GM21717 (cell line): ENCODE results near the gene RASGRP4.
"Not testable (repeated sequence)": the region's sequence is repeated elsewhere in the genome, so short reads cannot be mapped to it uniquely, and the experiment has no call there.

Experiments used
- ATAC-seq: cut with Tn5 transposase; IDR thresholded peaks from one replicate; pipeline ENCODE4 v1.9.1; 2021; ENCODE audit warnings: mild to moderate bottlenecking, moderate library complexity; ENCODE audit not compliant: unreplicated experiment

RASGRP4 gene, protein sequence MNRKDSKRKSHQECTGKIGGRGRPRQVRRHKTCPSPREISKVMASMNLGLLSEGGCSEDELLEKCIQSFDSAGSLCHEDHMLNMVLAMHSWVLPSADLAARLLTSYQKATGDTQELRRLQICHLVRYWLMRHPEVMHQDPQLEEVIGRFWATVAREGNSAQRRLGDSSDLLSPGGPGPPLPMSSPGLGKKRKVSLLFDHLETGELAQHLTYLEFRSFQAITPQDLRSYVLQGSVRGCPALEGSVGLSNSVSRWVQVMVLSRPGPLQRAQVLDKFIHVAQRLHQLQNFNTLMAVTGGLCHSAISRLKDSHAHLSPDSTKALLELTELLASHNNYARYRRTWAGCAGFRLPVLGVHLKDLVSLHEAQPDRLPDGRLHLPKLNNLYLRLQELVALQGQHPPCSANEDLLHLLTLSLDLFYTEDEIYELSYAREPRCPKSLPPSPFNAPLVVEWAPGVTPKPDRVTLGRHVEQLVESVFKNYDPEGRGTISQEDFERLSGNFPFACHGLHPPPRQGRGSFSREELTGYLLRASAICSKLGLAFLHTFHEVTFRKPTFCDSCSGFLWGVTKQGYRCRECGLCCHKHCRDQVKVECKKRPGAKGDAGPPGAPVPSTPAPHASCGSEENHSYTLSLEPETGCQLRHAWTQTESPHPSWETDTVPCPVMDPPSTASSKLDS

DNA sequence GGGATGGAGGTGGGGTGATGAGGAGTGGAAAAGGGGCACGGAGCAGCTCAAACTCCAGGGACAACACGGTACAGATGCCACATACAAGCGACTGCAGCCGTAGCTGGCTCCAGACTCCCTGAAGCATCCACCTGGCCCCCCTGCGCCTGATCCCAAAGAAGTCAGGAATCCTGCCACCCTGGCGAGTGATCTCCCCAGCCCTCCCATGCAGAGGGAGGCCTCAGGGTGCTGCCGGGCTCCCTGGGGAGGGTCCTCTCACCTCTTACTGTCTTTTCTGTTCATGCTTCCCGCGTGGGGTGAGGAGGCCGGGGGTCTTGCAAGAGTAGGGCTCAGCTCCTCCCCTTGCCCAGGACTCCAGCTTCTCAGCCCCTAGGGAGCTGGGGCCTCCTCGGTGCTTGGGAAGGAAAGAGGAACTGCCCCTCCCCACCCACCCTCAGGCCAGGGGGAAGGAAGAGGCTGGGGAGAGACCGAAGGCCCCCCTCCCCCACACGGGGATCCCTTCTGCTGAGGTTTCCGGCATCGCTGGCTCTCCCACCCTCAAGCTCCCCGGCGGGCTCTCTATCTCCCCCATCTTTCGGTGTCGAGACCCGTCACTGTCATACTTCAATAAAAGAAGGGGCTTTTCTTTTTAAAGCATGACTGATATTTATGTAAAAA, at the start of gene RASGRP4:
Gene RASGRP4 (minus strand): TSS at position 410 of the 657 bp plus-strand sequence. CDS start 128 bp downstream, at position 282.
- no peak for ATAC-seq

DNA sequence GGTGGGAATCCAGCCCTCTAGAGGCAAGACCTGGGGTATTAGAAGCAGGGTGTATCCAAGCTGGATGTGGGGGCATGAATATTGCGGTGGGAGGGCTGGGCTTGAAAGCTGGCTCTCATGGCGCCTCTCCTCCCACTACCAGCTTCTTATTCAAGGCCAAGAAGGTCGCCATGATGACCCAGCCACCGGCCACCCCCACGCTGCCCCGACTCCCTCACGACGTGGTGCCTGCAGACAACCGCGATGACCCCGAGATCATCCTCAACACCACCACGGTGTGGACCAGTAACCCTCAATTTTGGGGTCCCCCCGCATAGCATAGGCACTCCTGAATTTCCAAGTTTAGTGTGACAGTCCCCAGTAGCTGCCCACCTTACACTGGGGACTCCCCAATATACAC, 49.2 kb upstream of the RASGRP4 start:
- ATAC-seq = no peak

DNA sequence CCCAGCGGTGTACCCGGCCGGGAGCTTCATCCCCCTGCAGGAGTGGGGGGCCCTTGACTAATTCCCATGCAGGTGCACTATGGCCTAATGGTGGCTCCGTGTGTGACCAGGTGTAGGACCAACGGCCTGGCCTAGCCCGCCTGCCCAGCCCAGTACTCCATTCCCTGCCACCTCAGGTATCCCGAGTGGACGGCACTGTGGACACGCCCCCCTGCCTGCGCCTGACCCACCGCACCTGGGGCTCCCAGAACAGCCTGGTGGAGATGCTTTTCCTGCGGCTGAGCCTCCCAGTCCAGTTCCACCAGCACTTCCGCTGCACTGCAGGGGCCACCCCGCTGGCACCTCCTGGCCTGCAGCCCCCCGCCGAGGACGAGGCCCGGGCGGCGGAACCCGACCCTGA, 47.2 kb upstream of the RASGRP4 start:
- no peak for ATAC-seq

DNA sequence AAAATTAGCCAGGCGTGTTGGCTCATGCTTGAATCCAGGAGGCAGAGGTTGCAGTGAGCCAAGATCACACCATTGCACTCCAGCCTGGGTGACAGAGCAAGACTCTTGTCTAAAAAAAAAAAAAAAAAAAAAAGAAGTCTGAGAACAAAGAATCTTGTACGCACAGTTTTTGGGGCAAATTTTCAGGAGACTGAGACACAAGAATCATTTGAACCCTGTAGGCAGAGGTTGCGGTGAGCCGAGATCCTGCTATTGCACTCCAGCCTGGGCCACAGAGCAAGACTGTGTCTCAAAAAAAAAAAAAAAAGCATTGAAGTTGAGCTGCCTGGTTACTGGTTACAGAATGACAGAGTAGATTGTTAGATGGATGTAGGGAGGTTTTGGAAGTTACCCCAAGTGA, 46.7 kb upstream of the RASGRP4 start:
- ATAC-seq = not testable (repeated sequence)

DNA sequence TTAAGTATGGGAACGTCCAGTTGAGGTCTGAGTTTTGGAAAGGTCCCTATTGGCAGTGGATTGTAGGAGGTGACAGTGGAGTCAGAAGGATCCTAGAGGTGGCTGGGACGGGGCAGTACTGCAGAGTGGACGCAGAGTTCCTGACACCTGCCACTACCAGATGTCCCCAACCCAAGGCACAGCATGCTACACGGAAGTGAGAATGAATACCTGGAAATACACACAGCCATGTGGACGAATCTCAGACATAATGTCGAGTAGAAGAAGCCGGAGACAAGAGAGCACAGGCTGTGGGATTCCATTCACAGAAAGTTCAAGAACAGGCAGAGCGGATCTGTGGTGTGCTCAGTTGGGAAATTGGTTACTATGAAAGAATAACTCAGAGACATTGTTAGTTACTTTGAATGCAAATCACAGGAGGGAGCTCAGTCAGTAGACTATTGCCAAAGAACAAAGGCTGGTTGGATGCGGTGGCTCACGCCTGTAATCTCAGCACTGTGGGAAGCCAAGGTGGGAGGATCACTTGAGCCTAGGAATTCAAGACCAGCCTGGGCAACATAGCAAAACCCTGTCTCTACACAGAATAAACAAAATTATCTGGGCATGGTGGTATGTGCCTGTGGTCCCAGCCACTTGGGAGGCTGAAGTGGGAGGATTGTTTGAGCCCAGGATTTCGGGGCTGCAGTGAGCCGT, 44.9 kb upstream of the RASGRP4 start:
- ATAC-seq = no peak

DNA sequence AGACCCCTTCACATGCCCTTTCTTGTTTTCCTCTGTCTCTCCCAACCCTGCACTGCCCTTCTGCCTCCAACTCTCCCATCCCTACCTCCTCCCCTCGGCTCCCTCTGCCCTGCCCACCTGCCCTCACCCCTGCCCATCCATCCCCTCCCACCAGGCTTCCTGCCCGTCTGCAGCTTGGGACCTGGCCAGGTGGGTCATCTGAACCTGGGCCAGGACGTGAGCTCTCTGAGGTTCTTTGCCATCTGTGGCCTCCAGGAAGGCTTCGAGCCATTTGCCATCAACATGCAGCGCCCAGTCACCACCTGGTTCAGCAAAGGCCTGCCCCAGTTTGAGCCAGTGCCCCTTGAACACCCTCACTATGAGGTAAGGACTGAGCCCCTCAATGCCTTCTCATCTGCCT, 43.1 kb upstream of the RASGRP4 start:
- ATAC-seq = no peak

DNA sequence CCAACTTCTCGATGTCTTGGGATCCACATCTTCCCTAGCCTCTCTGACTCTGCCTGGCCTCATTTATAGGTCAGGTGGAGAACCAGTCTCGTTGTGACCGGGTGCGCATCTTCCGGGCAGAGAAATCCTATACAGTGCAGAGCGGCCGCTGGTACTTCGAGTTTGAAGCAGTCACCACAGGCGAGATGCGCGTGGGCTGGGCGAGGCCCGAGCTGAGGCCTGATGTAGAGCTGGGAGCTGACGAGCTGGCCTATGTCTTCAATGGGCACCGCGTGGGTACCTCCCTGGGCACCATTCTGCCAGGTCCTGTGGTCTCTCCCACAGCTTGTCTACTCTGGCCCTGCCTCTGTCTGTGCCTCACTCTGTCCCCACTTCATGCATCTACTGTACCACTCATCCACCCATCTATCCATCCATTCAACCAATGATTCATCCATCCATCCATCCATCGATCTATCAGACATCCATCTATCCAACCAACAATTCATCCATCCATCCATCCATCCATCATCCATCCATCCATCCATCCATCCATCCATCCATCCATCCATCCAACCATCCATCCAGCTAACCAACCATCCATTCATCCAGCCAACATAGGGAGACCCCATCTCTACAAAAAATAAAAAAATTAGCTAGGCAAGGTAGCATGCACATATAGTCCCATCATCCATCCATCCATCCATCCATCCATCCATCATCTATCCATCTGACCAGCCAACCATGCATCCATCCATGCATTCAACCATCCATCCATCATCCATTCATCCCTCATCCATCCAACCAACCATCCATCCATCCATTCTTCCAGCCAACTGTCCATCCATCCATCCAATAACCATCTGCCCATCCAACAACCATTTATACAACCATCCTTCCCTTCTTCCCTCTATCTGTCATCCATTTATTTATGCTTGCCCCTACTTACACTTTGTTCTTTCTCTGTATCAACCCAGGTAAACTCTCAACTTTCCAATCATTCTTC, 41.8 kb upstream of the RASGRP4 start:
- ATAC-seq = no peak

DNA sequence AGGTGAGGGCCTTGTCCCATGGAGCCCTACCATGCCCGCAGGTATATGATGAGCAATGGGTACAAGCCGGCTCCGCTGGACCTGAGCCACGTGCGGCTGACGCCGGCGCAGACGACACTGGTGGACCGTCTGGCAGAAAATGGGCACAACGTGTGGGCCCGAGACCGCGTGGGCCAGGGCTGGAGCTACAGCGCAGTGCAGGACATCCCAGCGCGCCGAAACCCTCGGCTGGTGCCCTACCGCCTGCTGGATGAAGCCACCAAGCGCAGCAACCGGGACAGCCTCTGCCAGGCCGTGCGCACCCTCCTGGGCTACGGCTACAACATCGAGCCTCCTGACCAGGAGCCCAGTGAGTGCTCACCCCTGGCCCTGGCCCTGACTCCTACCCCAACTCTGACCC, 40.0 kb upstream of the RASGRP4 start:
- no peak for ATAC-seq

DNA sequence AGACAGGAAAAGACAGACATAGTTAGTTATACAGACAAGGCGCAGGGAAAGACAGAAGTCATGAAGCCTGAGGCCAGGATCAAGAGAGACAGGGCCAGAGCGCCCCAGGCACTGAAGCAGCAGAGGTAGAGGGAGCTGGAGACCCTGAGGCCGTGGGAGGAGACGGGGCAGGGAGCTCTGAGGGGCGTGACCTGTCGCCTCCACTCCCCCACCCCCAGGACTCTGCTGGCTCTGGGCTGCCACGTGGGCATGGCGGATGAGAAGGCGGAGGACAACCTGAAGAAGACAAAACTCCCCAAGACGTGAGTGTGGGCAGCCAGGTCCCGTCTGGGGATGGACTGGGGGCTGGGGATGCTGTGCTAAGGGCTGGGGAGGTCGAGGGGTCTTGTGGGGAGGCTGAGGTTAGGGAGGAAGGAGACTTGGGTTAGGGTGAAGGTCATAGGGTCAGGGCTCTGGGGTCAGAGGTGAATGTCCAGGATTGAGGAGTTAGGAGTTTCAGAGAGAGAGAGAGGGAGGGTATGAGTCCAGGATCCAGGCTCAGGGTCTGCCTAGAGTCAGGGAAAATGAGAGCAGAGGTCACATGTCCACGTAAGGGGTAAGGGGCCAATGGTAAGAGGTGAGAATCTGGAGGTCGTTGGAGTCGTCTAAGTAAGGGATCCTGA, 38.5 kb upstream of the RASGRP4 start:
- ATAC-seq = no peak

DNA sequence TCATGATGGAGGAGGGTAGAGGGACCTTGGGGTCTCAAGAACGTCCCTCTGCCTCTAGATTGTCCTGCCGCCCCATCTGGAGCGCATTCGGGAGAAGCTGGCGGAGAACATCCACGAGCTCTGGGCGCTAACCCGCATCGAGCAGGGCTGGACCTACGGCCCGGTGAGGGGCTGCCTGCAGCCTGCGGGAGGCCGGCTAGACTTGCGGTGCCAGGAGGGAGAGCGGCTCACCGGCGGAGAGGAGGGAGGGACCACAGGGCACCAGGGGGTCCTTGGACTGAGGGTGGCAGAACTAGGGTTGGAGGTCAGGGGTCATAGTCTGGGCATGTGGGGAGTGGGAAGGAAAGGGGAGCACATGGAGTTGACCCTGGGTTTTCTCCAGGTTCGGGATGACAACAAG, 37.3 kb upstream of the RASGRP4 start:
- no peak for ATAC-seq

DNA sequence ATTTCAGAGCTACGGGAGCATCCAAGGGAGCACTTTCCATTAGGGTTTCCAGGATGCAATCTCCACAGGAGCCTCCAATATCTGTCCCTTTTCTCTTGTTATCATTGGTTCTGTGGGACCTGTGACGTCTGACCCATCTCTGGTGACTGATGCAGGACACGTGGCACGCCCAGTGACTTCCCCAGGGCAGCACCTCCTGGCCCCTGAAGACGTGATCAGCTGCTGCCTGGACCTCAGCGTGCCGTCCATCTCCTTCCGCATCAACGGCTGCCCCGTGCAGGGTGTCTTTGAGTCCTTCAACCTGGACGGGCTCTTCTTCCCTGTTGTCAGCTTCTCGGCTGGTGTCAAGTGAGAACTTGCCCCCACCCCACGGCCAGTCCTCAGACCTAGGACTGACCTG, 33.0 kb upstream of the RASGRP4 start:
- ATAC-seq = no peak

DNA sequence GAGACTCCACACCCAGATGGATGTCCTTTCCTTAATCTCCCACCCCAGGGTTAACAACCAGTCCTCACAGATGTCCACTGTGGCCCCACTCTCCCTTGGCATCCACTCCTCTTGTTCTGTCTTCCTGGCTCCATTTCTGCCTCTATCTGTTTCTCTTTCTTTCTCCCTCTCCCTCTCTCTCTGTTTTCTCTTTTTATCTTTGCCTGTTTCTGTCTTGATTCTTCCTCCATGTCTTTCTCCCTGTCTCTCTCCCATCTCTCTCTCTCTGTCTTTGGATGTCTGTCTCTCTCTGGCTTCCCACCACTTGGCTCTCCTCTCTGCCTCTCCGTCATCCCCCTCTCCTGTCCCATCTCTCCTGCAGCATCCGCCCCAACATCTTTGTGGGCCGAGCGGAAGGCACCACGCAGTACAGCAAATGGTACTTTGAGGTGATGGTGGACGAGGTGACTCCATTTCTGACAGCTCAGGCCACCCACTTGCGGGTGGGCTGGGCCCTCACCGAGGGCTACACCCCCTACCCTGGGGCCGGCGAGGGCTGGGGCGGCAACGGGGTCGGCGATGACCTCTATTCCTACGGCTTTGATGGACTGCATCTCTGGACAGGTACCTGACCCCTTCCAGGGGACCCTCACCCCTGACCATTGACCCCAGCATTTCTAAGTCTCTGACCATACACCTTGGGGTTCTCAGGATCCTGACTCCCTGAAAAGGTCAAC, 31.8 kb upstream of the RASGRP4 start:
- no peak for ATAC-seq

DNA sequence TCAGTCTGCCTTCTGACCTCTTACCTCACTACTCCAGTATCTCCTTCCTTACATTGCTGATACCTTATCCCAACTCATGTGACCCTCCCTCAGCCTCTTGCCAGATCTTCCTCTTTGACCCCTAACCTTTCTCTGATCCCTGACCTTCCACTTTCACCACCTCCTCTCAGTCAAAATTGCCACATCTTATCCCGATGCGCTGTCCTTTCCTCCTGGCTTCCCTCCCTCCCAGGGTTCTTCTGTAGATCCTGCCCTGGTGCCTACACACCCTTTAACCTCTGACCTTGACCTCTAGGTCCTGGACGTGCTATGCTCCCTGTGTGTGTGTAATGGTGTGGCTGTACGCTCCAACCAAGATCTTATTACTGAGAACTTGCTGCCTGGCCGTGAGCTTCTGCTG, 31.2 kb upstream of the RASGRP4 start:
- ATAC-seq = no peak

DNA sequence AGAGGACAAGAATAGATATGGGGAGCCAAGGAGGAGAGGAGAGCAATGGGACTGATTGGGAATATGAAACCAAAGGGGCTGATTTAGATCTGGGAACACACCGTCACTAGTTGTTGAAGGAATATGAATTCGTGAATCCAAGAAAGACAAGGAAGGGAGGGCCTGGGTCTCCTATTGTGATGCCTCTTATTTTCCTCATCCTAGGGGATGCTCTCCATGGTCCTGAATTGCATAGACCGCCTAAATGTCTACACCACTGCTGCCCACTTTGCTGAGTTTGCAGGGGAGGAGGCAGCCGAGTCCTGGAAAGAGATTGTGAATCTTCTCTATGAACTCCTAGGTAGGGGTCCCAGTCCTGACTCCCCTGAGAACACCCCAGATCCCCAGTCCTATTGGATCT, 29.0 kb upstream of the RASGRP4 start:
- ATAC-seq = no peak

DNA sequence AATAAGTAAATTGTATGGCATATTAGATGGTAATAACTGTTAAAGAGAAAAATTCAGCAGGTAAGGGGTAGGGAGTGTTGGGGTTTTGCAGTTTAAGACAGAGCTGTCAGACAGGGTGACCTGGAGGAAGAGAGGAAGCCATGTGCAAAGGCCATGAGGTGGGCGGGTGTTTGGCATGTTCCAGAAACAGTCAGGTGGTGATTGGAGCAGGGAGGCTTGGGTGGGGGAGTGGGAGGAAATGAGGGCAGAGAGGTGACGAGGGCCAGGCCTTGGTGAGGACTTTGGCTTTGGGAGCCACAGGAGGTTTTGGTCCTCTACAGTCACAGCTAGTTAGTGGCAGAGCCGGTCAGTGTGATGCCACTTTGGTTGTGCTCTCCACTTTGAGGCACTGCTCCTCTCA, 27.6 kb upstream of the RASGRP4 start:
- no peak for ATAC-seq

DNA sequence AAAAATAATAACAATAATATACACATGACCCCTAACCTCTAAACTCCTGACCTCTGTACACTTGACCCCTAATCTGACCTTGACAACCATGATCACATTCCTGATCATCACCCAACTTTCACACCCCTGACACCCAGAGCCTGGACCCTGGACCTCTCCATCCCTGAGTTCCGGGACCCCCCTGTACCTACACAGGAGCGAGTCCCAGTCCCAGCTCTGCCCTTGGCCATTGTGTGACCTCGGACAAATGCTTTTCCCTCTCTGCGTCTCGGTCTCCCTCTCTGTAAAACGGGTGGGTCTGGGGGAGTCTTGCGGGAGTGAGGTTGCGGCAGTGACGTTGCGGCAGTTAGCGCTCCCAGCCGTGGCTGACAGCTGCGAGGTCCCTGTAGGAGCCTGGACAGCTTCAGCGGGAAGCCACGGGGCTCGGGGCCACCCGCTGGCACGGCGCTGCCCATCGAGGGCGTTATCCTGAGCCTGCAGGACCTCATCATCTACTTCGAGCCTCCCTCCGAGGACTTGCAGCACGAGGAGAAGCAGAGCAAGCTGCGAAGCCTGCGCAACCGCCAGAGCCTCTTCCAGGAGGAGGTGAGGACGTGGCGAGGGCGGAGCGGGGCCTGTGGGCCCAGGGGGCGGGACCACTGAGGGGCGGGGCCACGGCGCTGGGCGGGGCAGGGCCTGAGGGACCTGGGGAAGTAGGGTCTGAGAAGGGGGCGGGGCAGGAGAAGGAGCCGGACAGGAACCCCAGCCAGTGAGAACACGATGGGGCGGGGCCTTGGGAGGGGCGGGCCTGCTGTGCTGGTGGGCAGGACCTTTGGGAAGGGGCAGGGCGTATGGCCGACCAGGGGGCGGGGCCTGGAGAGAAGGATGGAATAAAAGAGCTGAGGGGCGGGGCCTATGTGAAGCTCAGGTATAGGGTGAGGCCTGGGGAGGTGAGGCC, 26.7 kb upstream of the RASGRP4 start:
- no peak for ATAC-seq

DNA sequence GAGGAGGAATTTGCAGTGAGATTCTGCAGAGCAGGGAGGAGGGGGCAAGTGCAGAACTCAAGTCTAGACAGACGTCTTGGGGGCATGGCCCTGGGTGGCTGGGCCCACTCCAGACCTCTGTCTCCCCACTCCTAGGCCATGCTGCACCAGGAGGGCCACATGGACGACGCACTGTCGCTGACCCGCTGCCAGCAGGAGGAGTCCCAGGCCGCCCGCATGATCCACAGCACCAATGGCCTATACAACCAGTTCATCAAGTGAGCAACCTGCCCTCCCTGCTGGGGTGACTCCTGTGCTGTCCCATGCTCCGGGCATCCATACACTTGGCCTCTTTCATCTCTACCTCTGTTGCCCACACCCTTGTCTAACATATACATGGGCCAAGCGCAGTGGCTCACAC, 25.6 kb upstream of the RASGRP4 start:
- ATAC-seq = no peak

DNA sequence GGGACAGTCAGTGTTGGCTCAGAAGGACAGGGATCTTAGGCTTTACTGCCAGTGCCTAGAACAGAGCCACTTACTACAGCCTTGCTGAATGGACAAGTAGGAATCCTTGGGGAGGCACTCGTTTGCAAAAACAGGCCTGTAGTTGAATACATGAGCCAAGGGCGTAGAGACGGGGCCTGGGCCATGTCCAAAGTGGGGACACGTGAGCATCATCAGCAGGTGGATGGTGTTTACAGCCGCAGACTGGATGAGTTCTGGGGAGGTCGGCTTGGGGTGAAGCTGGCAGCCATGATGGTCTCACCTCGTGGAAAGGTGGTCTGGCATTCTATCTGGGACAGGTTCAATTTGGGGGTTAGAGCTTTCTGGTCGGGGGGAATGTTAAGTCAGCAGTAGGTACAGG, 25.0 kb upstream of the RASGRP4 start:
- no peak for ATAC-seq
